ENCODE data around the gene PFN3. TPM values are rescaled to one million over a fixed set of nuclear protein-coding genes. Genes with fewer than 3 reads are reported as not detected.

Gene PFN3
- total and polyA plus RNA-seq, 7 donors = not detected

DNA sequence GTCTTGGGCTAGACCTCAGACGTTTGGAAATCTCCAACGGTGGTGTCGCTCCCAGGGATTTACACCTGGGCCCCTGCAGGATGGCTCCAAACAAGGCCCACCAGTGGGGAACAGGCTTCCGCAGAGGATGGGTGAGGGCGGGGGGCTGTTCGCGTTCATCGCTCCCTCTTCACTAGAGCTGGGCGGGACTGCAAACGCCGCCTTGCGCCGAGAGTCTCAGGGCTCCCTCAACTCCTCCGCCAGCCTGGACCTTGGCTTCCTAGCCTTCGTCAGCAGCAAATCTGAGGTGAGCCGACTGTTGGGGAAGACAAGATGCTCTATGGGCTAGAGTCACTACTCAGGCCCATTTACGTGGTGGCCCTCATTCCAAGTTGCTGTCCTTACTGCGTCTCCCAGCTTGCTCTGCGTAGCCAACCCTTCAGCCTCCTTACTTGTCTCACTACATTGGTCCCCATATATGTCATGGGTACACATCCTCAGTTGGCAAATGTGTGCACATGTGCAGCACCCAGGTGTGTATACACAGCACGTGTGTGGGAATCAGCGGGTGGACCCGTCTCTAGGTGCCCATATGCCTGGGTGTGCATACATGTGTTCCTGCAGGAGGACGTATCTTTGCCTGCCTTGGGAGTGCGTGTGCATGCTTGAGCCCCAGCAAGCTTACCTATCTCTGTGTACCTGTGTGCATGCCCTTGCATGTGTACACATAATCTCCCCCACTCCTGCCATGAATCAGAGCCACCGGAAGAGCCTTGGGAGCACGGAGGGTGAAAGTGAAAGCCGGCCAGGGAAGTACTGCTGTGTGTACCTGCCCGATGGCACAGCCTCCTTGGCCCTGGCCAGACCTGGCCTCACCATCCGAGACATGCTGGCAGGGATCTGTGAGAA is 32.2 kb downstream of the PFN3 start:
- TF ChIP-seq, protein P1, sequence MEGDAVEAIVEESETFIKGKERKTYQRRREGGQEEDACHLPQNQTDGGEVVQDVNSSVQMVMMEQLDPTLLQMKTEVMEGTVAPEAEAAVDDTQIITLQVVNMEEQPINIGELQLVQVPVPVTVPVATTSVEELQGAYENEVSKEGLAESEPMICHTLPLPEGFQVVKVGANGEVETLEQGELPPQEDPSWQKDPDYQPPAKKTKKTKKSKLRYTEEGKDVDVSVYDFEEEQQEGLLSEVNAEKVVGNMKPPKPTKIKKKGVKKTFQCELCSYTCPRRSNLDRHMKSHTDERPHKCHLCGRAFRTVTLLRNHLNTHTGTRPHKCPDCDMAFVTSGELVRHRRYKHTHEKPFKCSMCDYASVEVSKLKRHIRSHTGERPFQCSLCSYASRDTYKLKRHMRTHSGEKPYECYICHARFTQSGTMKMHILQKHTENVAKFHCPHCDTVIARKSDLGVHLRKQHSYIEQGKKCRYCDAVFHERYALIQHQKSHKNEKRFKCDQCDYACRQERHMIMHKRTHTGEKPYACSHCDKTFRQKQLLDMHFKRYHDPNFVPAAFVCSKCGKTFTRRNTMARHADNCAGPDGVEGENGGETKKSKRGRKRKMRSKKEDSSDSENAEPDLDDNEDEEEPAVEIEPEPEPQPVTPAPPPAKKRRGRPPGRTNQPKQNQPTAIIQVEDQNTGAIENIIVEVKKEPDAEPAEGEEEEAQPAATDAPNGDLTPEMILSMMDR (IDR thresholded peaks at IDR 0.05) = no peak
- Histone ChIP-seq H3K27ac (peak overlapping the region; percentile 9), H3K4me1 (peaks cover 45% of the 10 kb centered on the region), H3K4me3 (peak overlapping the region; percentile 72), H3K36me3 (ENCODE audit: insufficient read depth in 1 of 2, low read depth in 1 of 2) (peaks cover 0 to 14% of the 10 kb centered on the region in 2 donors), H3K27me3 (ENCODE audit: insufficient read depth in 3 of 3, low read length in 2 of 3) (no peaks in the 10 kb centered on the region), H3K9me3 (no peaks in the 10 kb centered on the region)
- DNase-seq (no peak), ATAC-seq (no peak)
- intact Hi-C loops (cut with DNase I) = loop anchor here (5.0 kb wide), 2 partner anchors 51 to 56 kb away; partner anchors contain the start of gene MXD3 (in 1 of the 2)
- 76 to 85% (median 79%) methylated on average over 29 of the region's 29 CpGs for WGBS, 3 donors

DNA sequence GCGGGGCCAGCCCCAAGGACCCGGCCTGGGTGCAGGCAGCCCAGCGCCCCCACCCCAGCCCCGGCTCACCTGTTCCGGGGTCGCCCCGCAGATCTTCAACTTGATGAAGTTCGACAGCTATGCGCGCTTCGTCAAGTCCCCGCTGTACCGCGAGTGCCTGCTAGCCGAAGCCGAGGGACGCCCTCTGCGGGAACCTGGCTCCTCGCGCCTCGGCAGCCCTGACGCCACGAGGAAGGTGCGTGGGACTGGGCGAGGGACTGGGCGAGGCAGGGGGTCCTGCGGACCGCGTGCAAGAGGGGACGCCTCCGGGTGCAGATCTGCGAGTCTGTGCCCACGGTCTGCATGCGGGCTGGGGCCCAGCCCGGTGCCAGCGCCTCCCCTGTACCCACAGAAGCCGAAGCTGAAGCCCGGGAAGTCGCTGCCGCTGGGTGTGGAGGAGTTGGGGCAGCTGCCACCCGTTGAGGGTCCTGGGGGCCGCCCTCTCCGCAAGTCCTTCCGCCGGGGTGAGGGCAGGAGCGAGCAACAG is 33.1 kb downstream of the PFN3 start:
- Histone ChIP-seq H3K27ac (peak overlapping the region; percentile 94), H3K27me3 (ENCODE audit: insufficient read depth in 3 of 3, low read length in 2 of 3) (no peaks in the 10 kb centered on the region), H3K4me1 (peaks cover 48% of the 10 kb centered on the region), H3K36me3 (ENCODE audit: insufficient read depth in 1 of 2, low read depth in 1 of 2) (peaks cover 0 to 6% of the 10 kb centered on the region in 2 donors), H3K4me3 (peak overlapping the region; percentile 72), H3K9me3 (no peaks in the 10 kb centered on the region)
- DNase-seq = no peak
- peak; percentile 7 to 30 (median 13) for ATAC-seq
- WGBS, 3 donors = 13 to 18% (median 18%) methylated on average over 44 to 46 of the region's 46 CpGs
- intact Hi-C loops (cut with DNase I) = loop anchor here (5.0 kb wide), 2 partner anchors 50 to 55 kb away; partner anchors contain the start of gene MXD3 (in 1 of the 2)
- TF ChIP-seq, protein P1 (IDR thresholded peaks at IDR 0.05) = no peak

DNA sequence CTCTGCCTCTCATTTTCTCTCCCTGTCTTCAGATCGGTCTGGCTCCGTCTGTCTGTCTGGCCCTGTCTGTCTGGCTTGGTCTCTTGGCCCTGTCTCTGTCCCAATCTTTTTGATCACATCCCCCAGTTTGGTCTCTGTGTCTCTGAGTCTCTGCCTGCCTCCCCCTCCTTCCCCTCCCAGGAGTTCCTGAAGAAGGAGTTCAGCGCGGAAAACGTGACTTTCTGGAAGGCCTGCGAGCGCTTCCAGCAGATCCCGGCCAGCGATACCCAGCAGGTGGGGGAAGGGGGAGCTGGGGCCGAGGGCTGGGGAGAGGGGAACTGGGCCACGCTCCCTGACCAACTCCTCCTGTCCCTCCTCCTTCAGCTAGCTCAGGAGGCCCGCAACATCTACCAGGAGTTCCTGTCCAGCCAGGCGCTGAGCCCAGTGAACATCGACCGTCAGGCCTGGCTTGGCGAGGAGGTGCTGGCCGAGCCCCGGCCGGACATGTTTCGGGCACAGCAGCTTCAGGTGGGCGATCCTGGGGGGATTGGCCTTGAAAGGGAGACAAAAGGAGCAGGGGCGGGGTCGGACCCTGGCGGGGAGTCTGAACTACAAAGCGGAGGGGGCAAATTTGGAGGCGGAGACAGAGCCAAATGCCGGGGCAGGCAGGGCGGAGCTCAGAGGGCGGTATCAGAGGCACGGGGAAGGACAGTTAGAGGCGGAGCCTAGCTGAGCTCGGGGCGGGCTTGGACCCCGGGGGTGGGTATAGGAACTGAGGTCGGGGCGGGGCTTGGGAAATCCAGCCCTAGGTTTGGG is 33.7 kb downstream of the PFN3 start:
- Histone ChIP-seq H3K4me3 (peak overlapping the region; percentile 72), H3K9me3 (no peaks in the 10 kb centered on the region), H3K27me3 (ENCODE audit: insufficient read depth in 3 of 3, low read length in 2 of 3) (no peaks in the 10 kb centered on the region), H3K36me3 (ENCODE audit: insufficient read depth in 1 of 2, low read depth in 1 of 2) (no peaks in the 10 kb centered on the region), H3K4me1 (peaks cover 43% of the 10 kb centered on the region), H3K27ac (peak overlapping the region; percentile 94)
- intact Hi-C loops (cut with DNase I) = loop anchor here (5.0 kb wide), 2 partner anchors 49 to 54 kb away; partner anchors contain the start of gene MXD3 (in 1 of the 2)
- DNase-seq (peak; percentile 89 to 94), ATAC-seq (peak; percentile 78 to 84 (median 82))
- WGBS, 3 donors = 3 to 9% (median 4%) methylated on average over 28 to 36 of the region's 36 CpGs
- TF ChIP-seq, protein P1 (IDR thresholded peaks at IDR 0.05) = no peak

DNA sequence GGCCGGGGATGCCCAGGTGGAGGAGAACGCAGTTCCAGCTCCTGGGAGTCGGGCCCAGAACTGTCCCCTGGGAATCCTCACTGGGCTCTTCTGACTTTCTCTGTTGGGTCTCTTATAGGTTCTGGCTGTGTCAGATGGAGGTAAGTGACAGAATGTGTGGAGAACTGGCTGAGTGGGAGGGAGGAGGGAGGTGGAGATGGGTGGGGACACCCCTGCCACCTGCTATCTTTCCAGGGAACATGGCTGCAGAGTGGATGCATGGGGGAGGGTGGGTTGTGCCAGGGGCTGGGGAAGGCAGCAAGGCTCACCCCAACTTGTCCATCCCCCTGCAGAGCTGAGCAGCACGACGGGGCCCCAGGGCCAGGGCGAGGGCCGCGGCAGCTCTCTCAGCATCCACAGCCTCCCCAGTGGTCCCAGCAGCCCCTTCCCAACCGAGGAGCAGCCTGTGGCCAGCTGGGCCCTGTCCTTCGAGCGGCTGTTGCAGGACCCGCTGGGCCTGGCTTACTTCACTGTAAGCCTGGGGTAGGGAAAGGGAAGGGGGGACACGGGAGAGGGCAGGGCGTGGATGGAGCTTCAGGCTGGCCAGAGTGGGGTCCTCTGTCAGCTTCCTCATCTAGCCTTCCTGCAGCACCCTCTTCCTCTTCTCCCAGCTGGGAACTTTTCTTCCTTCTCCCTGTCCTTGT is 34.5 kb downstream of the PFN3 start:
- Histone ChIP-seq H3K4me1 (peaks cover 37% of the 10 kb centered on the region), H3K27me3 (ENCODE audit: insufficient read depth in 3 of 3, low read length in 2 of 3) (no peaks in the 10 kb centered on the region), H3K4me3 (peak overlapping the region; percentile 72), H3K27ac (peak overlapping the region; percentile 94), H3K9me3 (no peaks in the 10 kb centered on the region), H3K36me3 (ENCODE audit: insufficient read depth in 1 of 2, low read depth in 1 of 2) (no peaks in the 10 kb centered on the region)
- intact Hi-C loops (cut with DNase I) = loop anchor here (5.0 kb wide), 2 partner anchors 49 to 54 kb away; partner anchors contain the start of gene MXD3 (in 1 of the 2)
- 66 to 85% (median 76%) methylated on average over 12 to 14 of the region's 14 CpGs for WGBS, 3 donors
- TF ChIP-seq, protein P1 (IDR thresholded peaks at IDR 0.05) = no peak
- DNase-seq (no peak), ATAC-seq (no peak)
